Endothelial cell of umbilical vein (primary cell): ENCODE data around the gene TPK1. TPM values are rescaled to one million over a fixed set of nuclear protein-coding genes. Genes with fewer than 3 reads are reported as not detected.

Experiments
- BruUV-seq: library from RNA; stranded (reverse); fragments of 400-500 nt; replicated peaks from 2 replicates; lab custom pipeline; 2021; lab: Mats Ljungman, UMichigan
- CTCF ChIA-PET: fragments of 300-600, 350-600 bp; sonication (Branson Sonifier 250); formaldehyde crosslinking; loops from one replicate; lab custom pipeline; 2021; ENCODE audit warnings: antibody characterized with exemption, inconsistent platforms; lab: Charles Lee
- POLR2A ChIA-PET: fragments of 300-600, 350-600 bp; sonication (Branson Sonifier 250); formaldehyde crosslinking; loops from one replicate; lab custom pipeline; 2021; ENCODE audit warnings: antibody characterized with exemption, inconsistent platforms; lab: Charles Lee
- DNase-seq: peaks from one replicate; pipeline ENCODE4 v3.0.0-alpha.2; 2011; ENCODE audit warnings: low read depth, low spot score
- FAIRE-seq: peaks from 2 replicates; lab custom pipeline; 2011; peaks lifted over from hg19 to GRCh38; lab: Jason Lieb, UNC
- H2AFZ ChIP-seq: 2 replicates; pipeline ENCODE4 v1.6.0; 2012; ENCODE audit warnings: low read depth, low read length, control low read depth, inconsistent platforms
- H3K27ac ChIP-seq: 2 replicates; pipeline ENCODE4 v1.5.1; 2011; ENCODE audit warnings: low read depth, mild to moderate bottlenecking, control low read depth, low read length, moderate library complexity; ENCODE audit not compliant: insufficient read depth
- H3K27me3 ChIP-seq, 2 experiments: 2 replicates each; pipeline versions ENCODE4 v1.6.0 to v1.6.1; 2011; ENCODE audit warnings: low read length in 2 of 2, mixed read lengths in 1 of 2; ENCODE audit not compliant: control insufficient read depth in 2 of 2, insufficient read depth in 2 of 2
- H3K36me3 ChIP-seq, 2 experiments: 2 replicates in 1 of 2; 3 replicates in 1 of 2; pipeline ENCODE4 v1.5.1; 2011; ENCODE audit warnings: low read length in 2 of 2, mild to moderate bottlenecking in 1 of 2, moderate library complexity in 1 of 2; ENCODE audit not compliant: control insufficient read depth in 2 of 2, insufficient read depth in 2 of 2; ENCODE audit errors: extremely low read depth in 1 of 2
- H3K4me1 ChIP-seq: 3 replicates; pipeline ENCODE4 v1.5.1; 2011; ENCODE audit warnings: mild to moderate bottlenecking, low read length; ENCODE audit not compliant: control insufficient read depth, insufficient read depth; ENCODE audit errors: extremely low read depth
- H3K4me2 ChIP-seq: 2 replicates; pipeline ENCODE4 v1.6.1; 2011; ENCODE audit warnings: low read length, control low read depth, mixed read lengths; ENCODE audit not compliant: insufficient read depth
- H3K4me3 ChIP-seq, 3 experiments: fragments of 200-600 bp in 1 of 3; sonication (generic), shearing (Covaris generic) in 1 of 3; replicated peaks in 1 of 3; 2 replicates each; pipeline ENCODE4 v1.5.1; 2011 to 2016; ENCODE audit warnings: control low read depth in 3 of 3, low read length in 3 of 3, mild to moderate bottlenecking in 2 of 3, inconsistent platforms in 1 of 3, low read depth in 1 of 3, moderate library complexity in 1 of 3; ENCODE audit not compliant: insufficient read depth in 1 of 3
- H3K79me2 ChIP-seq: 2 replicates; pipeline ENCODE4 v1.6.0; 2012; ENCODE audit warnings: low read length, inconsistent platforms; ENCODE audit not compliant: control insufficient read depth, insufficient read depth
- H3K9ac ChIP-seq: replicated peaks from 2 replicates; pipeline ENCODE3; 2011; ENCODE audit warnings: low read length, control low read depth; ENCODE audit not compliant: insufficient read depth; ENCODE audit errors: extremely low read depth
- H3K9me1 ChIP-seq: replicated peaks from 3 replicates; pipeline ENCODE4 v1.6.0; 2011; ENCODE audit warnings: mild to moderate bottlenecking, low read length; ENCODE audit not compliant: control insufficient read depth, insufficient read depth; ENCODE audit errors: extremely low read depth
- H3K9me3 ChIP-seq: replicated peaks from 2 replicates; pipeline ENCODE4 v1.5.1; 2012; ENCODE audit warnings: low read length, inconsistent platforms; ENCODE audit not compliant: control insufficient read depth, insufficient read depth
- H4K20me1 ChIP-seq: replicated peaks from 2 replicates; pipeline ENCODE3; 2011; ENCODE audit warnings: mild to moderate bottlenecking, low read length; ENCODE audit not compliant: control insufficient read depth, insufficient read depth; ENCODE audit errors: extremely low read depth
- EZH2 ChIP-seq: IDR thresholded peaks from 2 replicates; pipeline ENCODE4 v1.6.1; 2012; ENCODE audit warnings: borderline replicate concordance, low read depth, mild to moderate bottlenecking, moderate library complexity, low read length, inconsistent platforms; ENCODE audit not compliant: severe bottlenecking
- FOS ChIP-seq: IDR thresholded peaks from 2 replicates; pipeline ENCODE4 v1.6.1; 2011; ENCODE audit warnings: mild to moderate bottlenecking, low read length, moderate library complexity, borderline replicate concordance; ENCODE audit not compliant: insufficient read depth
- GATA2 ChIP-seq: IDR thresholded peaks from 2 replicates; pipeline ENCODE4 v1.7.0; 2011; ENCODE audit warnings: low read depth, mild to moderate bottlenecking, moderate library complexity, mixed read lengths, low read length; ENCODE audit not compliant: insufficient read length, insufficient read depth
- JUN ChIP-seq: IDR thresholded peaks from 2 replicates; pipeline ENCODE4 v1.6.1; 2011; ENCODE audit warnings: borderline replicate concordance, low read depth; ENCODE audit not compliant: insufficient read length, insufficient read depth
- MYC ChIP-seq: IDR thresholded peaks from one replicate; pipeline ENCODE4 v1.6.1; 2011; ENCODE audit warnings: mild to moderate bottlenecking, low read depth, low read length
- POLR2A ChIP-seq: IDR thresholded peaks from 2 replicates; pipeline ENCODE4 v1.6.1; 2012; ENCODE audit warnings: low read depth, mild to moderate bottlenecking, control low read depth, low read length
- POLR2AphosphoS5 ChIP-seq: IDR thresholded peaks from 2 replicates; pipeline ENCODE4 v1.6.1; 2012; ENCODE audit warnings: low read depth, mild to moderate bottlenecking, control low read depth, low read length, moderate library complexity; ENCODE audit not compliant: insufficient read depth
- dilution Hi-C: fragments of 300-500 bp; cut with MboI; formaldehyde crosslinking; loops from one replicate; pipeline ENCODE4 v1.15.0; 2019; ENCODE audit warnings: low sequenced_read_pairs; ENCODE audit not compliant: extremely low pct_ligation_motif_present
- intact Hi-C: fragments of 100-400 bp; cut with micrococcal nuclease; formaldehyde crosslinking; loops from one replicate; pipeline ENCODE4 v1.10.0; 2022
- polyA plus RNA-seq, 4 experiments: library from polyadenylated mRNA; depleted of rRNA in 3 of 4; stranded (reverse) in 3 of 4; unstranded in 1 of 4; fragments of >200 nt; gene quantifications; 2 replicates each; pipeline versions ENCODE4 v1.2.1 to v1.2.3, GENCODE V29; 2011 to 2012; ENCODE audit warnings: missing spikeins in 1 of 4
- total RNA-seq: library from RNA; stranded (reverse); gene quantifications from 2 replicates; pipeline ENCODE4 v1.2.3, GENCODE V29; 2021
- TF ChIP-seq, protein P1 (sequence below), 2 donors: IDR thresholded peaks; 1 replicate in 1 of 2; 2 replicates in 1 of 2; pipeline ENCODE4 v1.5.1; 2011; ENCODE audit warnings: low read length in 2 of 2, mild to moderate bottlenecking in 2 of 2, moderate library complexity in 2 of 2, control low read depth in 1 of 2, inconsistent platforms in 1 of 2, low read depth in 1 of 2; ENCODE audit not compliant: insufficient read depth in 1 of 2; ENCODE audit errors: extremely low read depth in 1 of 2
- TF ChIP-seq, protein P2 (sequence below): IDR thresholded peaks from 2 replicates; pipeline ENCODE4 v1.6.1; 2011; ENCODE audit not compliant: insufficient read depth, insufficient read length

TPK1 gene
- total and polyA plus RNA-seq, 2 donors (not counting 3 experiments of a cell fraction or from before 2014, with no cell fraction given): 7.5 to 9.3 TPM

DNA sequence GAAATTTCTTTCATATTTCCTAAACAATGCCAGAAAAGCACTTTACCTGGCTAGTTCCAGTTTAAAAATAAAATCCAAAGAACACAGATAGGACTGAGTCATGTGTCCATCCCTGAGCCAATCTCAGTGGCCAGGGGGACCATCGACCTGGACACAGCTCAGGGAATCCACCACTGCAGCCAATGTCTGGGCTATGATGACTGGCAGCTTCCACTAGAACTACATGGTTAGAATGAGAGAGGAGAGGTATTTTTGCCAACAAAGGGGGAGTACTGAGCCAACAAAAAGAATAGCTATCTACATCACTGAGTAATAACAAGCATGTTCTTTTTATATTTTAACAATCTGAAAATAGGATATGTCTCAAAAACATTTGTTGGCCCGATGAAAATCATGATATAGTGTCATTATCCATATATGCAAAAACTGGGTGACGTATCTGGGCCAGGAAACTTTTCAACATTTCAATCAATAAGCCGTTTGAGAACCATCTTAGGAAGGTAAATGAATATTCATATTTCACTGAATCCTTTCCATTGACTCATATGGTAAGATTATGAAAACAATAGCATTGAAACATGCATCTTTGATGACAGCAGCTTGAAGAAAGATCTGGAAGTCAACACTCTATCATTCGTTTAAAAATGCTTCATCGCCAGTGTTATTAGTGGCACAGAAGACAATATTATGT lies 104.0 kb downstream of the TPK1 start:
- ChIA-PET POLR2A (no interaction called here), CTCF (no interaction called here)
- intact Hi-C loops: loop anchor here (10.0 kb wide), 1 partner anchor 217 kb away; no protein-coding TSS in a partner anchor
- dilution Hi-C loops: no loop called here
- Histone ChIP-seq H3K27me3 (no peaks in the 10 kb centered on the region), H3K36me3 (no peaks in the 10 kb centered on the region), H3K9me1 (no peaks in the 10 kb centered on the region), H3K9me3 (no peaks in the 10 kb centered on the region), H3K79me2 (no peaks in the 10 kb centered on the region), H3K27ac (no peak overlapping the region), H3K4me2 (no peak overlapping the region), H3K9ac (no peak overlapping the region), H3K4me1 (no peaks in the 10 kb centered on the region), H4K20me1 (no peaks in the 10 kb centered on the region), H2AFZ (no peak overlapping the region), H3K4me3 (no peak overlapping the region)
- BruUV-seq: no TSS peak
- no peak for TF ChIP-seq MYC
- TF ChIP-seq, protein P1, sequence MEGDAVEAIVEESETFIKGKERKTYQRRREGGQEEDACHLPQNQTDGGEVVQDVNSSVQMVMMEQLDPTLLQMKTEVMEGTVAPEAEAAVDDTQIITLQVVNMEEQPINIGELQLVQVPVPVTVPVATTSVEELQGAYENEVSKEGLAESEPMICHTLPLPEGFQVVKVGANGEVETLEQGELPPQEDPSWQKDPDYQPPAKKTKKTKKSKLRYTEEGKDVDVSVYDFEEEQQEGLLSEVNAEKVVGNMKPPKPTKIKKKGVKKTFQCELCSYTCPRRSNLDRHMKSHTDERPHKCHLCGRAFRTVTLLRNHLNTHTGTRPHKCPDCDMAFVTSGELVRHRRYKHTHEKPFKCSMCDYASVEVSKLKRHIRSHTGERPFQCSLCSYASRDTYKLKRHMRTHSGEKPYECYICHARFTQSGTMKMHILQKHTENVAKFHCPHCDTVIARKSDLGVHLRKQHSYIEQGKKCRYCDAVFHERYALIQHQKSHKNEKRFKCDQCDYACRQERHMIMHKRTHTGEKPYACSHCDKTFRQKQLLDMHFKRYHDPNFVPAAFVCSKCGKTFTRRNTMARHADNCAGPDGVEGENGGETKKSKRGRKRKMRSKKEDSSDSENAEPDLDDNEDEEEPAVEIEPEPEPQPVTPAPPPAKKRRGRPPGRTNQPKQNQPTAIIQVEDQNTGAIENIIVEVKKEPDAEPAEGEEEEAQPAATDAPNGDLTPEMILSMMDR (IDR thresholded peaks at IDR 0.05; ENCODE audit: extremely low read depth in 1 of 2, insufficient read depth in 1 of 2, low read depth in 1 of 2, low read length in 2 of 2): no peak
- DNase-seq (no peak), FAIRE-seq (no peak)

DNA sequence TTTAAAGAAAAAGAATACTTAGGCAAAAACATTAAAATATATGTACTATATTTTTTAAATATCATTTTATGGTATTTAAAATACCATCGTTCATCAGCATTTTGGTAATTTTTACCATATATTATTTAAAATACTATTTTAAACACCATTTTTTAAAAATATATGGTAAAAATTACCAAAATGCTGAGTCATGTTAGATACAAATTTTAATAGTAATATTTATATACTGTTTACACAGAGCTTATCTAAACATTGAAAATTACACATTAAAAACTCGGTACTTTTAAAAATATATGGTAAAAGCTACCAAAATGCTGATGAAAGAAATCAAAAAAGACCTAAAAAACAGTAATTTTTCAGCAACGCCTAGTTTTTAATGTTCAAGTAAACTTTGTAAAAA lies 105.6 kb downstream of the TPK1 start:
- DNase-seq: no peak
- no peak overlapping the region for H3K4me2 ChIP-seq
- no peak overlapping the region for H3K27ac ChIP-seq
- no peaks in the 10 kb centered on the region for H4K20me1 ChIP-seq
- TF ChIP-seq FOS (no peak), JUN (no peak), POLR2A (no peak), GATA2 (no peak), POLR2AphosphoS5 (no peak), EZH2 (no peak), MYC (no peak)
- TF ChIP-seq, protein P2, sequence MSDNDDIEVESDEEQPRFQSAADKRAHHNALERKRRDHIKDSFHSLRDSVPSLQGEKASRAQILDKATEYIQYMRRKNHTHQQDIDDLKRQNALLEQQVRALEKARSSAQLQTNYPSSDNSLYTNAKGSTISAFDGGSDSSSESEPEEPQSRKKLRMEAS: no peak
- TF ChIP-seq, protein P1 (IDR thresholded peaks at IDR 0.05; ENCODE audit: extremely low read depth in 1 of 2, insufficient read depth in 1 of 2, low read depth in 1 of 2, low read length in 2 of 2): no peak
- no peak overlapping the region for H3K9ac ChIP-seq
- ChIA-PET POLR2A (no interaction called here), CTCF (interaction anchor here (1.3 to 3.5 kb wide), 2 partner anchors 9 kb away, joined by 4 to 31 read pairs; no protein-coding TSS in a partner anchor)
- no peaks in the 10 kb centered on the region for H3K79me2 ChIP-seq
- no peaks in the 10 kb centered on the region for H3K36me3 ChIP-seq
- dilution Hi-C loops: no loop called here
- H3K9me1 ChIP-seq: no peaks in the 10 kb centered on the region
- H3K4me3 ChIP-seq: no peak overlapping the region
- H3K9me3 ChIP-seq: no peaks in the 10 kb centered on the region
- H3K4me1 ChIP-seq: no peaks in the 10 kb centered on the region
- no peak overlapping the region for H2AFZ ChIP-seq
- no peaks in the 10 kb centered on the region for H3K27me3 ChIP-seq
- no TSS peak for BruUV-seq
- intact Hi-C loops: loop anchor here (10.0 kb wide), 1 partner anchor 215 kb away; no protein-coding TSS in a partner anchor
- no peak for FAIRE-seq
